Neural cell (in vitro differentiated cells): ENCODE measurements around the gene ANKRD26.

Experiments
- CTCF ChIP-seq: fragments of 450-650 bp; IDR thresholded peaks from 2 replicates; pipeline ENCODE4 v1.5.1; 2014; ENCODE audit warnings: antibody characterized with exemption, mild to moderate bottlenecking, moderate library complexity; ENCODE audit not compliant: poor library complexity, severe bottlenecking
- EP300 ChIP-seq: fragments of 450-650 bp; conservative IDR thresholded peaks from 2 replicates; pipeline ENCODE4 v1.6.1; 2014; ENCODE audit warnings: antibody characterized with exemption, mild to moderate bottlenecking, moderate library complexity; ENCODE audit not compliant: poor library complexity, severe bottlenecking
- POLR2AphosphoS5 ChIP-seq: IDR thresholded peaks from 2 replicates; pipeline ENCODE4 v1.6.1; 2012
- RAD21 ChIP-seq: fragments of 450-650 bp; conservative IDR thresholded peaks from 2 replicates; pipeline ENCODE4 v1.6.1; 2014; ENCODE audit warnings: antibody characterized with exemption, mild to moderate bottlenecking, moderate library complexity

GRCh38 chr10:27052656-27053055, 47.6 kb downstream of the ANKRD26 start:
- no peak for TF ChIP-seq RAD21
- no peak for TF ChIP-seq POLR2AphosphoS5
- TF ChIP-seq CTCF, result no peak
- no peak for TF ChIP-seq EP300
